ENCODE data around the gene SULT4A1. TPM values are rescaled to one million over a fixed set of nuclear protein-coding genes. Genes with fewer than 3 reads are reported as not detected.

The SULT4A1 gene
- total RNA-seq, 1 experiment from 2014 or later, result 15.0 TPM

DNA sequence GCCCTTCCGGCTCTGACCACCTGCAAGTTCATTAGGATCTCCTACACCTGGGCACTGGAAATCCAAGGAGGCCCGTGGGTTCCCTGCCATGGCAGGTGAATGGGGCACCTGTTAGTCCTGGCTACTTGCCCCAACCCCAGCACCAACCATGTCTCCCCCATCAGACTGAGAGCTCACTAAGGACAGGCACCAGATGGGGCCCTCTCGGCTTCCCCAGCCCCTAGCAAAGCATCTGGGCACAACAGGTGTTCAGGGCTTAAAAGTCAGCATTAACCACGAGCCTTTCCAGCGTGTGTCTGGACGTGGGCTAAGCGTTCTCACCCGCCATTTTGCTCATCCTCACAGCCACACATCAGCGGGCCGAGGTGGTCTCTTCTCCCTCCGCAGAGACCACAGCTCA is 2.2 kb downstream of the SULT4A1 start:
- H3K23ac ChIP-seq (ENCODE audit: insufficient read length, low read depth, low read length), result no peak overlapping the region
- H3K4me1 ChIP-seq (ENCODE audit: insufficient read depth, low read length), result peaks cover 12% of the 10 kb centered on the region; the same call in 1 of the 2 replicates
- H3K9me3 ChIP-seq (ENCODE audit: control insufficient read depth, low read depth, low read length), result no peaks in the 10 kb centered on the region
- peaks cover 5% of the 10 kb centered on the region for H3K23me2 ChIP-seq (ENCODE audit: insufficient read length, low read depth, low read length, poor library complexity, severe bottlenecking)
- no peak overlapping the region for H4K91ac ChIP-seq (ENCODE audit: insufficient read length, low read depth, low read length)
- H3K27ac Mint-ChIP-seq, result no peak overlapping the region
- DNase-seq, result peak; percentile 30
- no peak overlapping the region for H3T11ph ChIP-seq (ENCODE audit: low read length)
- H3K79me2 ChIP-seq (ENCODE audit: insufficient read depth, low read length), result peaks cover 16% of the 10 kb centered on the region; the same call in 1 of the 2 replicates
- no peak overlapping the region for H3K18ac ChIP-seq (ENCODE audit: insufficient read length, low read depth, low read length)
- H3K27me3 ChIP-seq (ENCODE audit: insufficient read depth, low read length), result no peaks in the 10 kb centered on the region
- H4K5ac ChIP-seq (ENCODE audit: insufficient read length, low read depth, low read length), result no peak overlapping the region
- no peak overlapping the region for H2AFZ ChIP-seq (ENCODE audit: low read length)
- no peaks in the 10 kb centered on the region for H4K20me1 ChIP-seq (ENCODE audit: control insufficient read depth, insufficient read depth, insufficient read length)
- no peak overlapping the region for H2BK20ac ChIP-seq (ENCODE audit: low read depth, low read length, poor library complexity, severe bottlenecking)
- no peak overlapping the region for H2BK12ac ChIP-seq (ENCODE audit: insufficient read length, low read depth, low read length)
- no peak overlapping the region for H3K56ac ChIP-seq (ENCODE audit: insufficient read length, low read depth, low read length)
- H3K27me3 Mint-ChIP-seq (ENCODE audit: low read depth), result peaks cover 19% of the 10 kb centered on the region
- H3K9me3 Mint-ChIP-seq, result peaks cover 15 to 16% of the 10 kb centered on the region in 2 experiments
- no peak overlapping the region for H3K4ac ChIP-seq (ENCODE audit: low read depth, low read length)
- H3K9ac ChIP-seq (ENCODE audit: extremely low read depth, insufficient read length, low read length), result no peak overlapping the region
- no peak overlapping the region for H3K4me2 ChIP-seq (ENCODE audit: insufficient read depth, insufficient read length, low read length)
- H4K8ac ChIP-seq (replicated peaks; ENCODE audit: insufficient read length, low read depth, low read length), result no peak overlapping the region
- TF ChIP-seq, protein P1, sequence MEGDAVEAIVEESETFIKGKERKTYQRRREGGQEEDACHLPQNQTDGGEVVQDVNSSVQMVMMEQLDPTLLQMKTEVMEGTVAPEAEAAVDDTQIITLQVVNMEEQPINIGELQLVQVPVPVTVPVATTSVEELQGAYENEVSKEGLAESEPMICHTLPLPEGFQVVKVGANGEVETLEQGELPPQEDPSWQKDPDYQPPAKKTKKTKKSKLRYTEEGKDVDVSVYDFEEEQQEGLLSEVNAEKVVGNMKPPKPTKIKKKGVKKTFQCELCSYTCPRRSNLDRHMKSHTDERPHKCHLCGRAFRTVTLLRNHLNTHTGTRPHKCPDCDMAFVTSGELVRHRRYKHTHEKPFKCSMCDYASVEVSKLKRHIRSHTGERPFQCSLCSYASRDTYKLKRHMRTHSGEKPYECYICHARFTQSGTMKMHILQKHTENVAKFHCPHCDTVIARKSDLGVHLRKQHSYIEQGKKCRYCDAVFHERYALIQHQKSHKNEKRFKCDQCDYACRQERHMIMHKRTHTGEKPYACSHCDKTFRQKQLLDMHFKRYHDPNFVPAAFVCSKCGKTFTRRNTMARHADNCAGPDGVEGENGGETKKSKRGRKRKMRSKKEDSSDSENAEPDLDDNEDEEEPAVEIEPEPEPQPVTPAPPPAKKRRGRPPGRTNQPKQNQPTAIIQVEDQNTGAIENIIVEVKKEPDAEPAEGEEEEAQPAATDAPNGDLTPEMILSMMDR (conservative IDR thresholded peaks at IDR 0.05), result no peak
- H2BK5ac ChIP-seq (ENCODE audit: insufficient read length, low read length), result no peak overlapping the region
- peaks cover 2% of the 10 kb centered on the region for H3K79me1 ChIP-seq (ENCODE audit: insufficient read depth, low read depth, low read length, poor library complexity, severe bottlenecking)
- no peak overlapping the region for H3K14ac ChIP-seq (ENCODE audit: insufficient read depth, low read length)
- H2AK5ac ChIP-seq (ENCODE audit: insufficient read length, low read length), result no peak overlapping the region
- WGBS (ENCODE audit: extremely low coverage, insufficient read length, low lambda C conversion rate), result no CpG with 5 or more reads among the region's 11 CpGs
- H3K36me3 Mint-ChIP-seq (ENCODE audit: insufficient read depth in 1 of 3, low read depth in 3 of 3), result peaks cover 12 to 26% (median 17%) of the 10 kb centered on the region in 3 experiments
- peak overlapping the region; percentile 75 to 85; a peak in 3 of 5 replicates for H3K4me3 Mint-ChIP-seq
- H3K4me1 Mint-ChIP-seq, result peaks cover 40 to 43% of the 10 kb centered on the region in 2 experiments
- no peak overlapping the region for H2BK120ac ChIP-seq (ENCODE audit: low read depth, low read length, poor library complexity, severe bottlenecking)
- H2BK15ac ChIP-seq (ENCODE audit: low read depth, low read length), result no peak overlapping the region
- H3K27ac ChIP-seq (ENCODE audit: insufficient read length, low read depth, low read length), result no peak overlapping the region

Data from H9 (cell line).